HCT116 (cell line): Measurements from ENCODE around the gene PAAF1. TPM values are rescaled to one million over a fixed set of nuclear protein-coding genes. Genes with fewer than 3 reads are reported as not detected.
A peak's percentile ranks its signal among the peaks of the same experiment; 100 is the strongest.

Experiments used
- ATAC-seq: fragments of 200-7000 bp; cut with Tn5 transposase; 2 replicates; pipeline ENCODE4 v1.9.1; 2020; ENCODE audit warnings: mild to moderate bottlenecking, moderate library complexity
- BruUV-seq: library from RNA; stranded (reverse); fragments of 400-500 nt; replicated peaks from 2 replicates; lab custom pipeline; 2021; lab: Mats Ljungman, UMichigan
- CTCF ChIA-PET: fragments of 300-600 bp; sonication (Branson Sonifier 250); formaldehyde crosslinking; loops from one replicate; lab custom pipeline; 2021; ENCODE audit warnings: antibody characterized with exemption; lab: Charles Lee
- POLR2A ChIA-PET: fragments of 300-600, 350-600 bp; sonication (Branson Sonifier 250); formaldehyde crosslinking; loops from one replicate; lab custom pipeline; 2021; ENCODE audit warnings: antibody characterized with exemption; lab: Charles Lee
- RAD21 ChIA-PET, 2 experiments: fragments of 300-600 bp; sonication (Branson Sonifier 250); formaldehyde crosslinking; loops; one replicate each; lab custom pipeline; 2023; ENCODE audit warnings: low total read pairs in 2 of 2; ENCODE audit not compliant: uncharacterized antibody in 2 of 2, unreplicated experiment in 2 of 2, low non-redundant PET in 1 of 2; lab: Charles Lee
- DNase-seq: peaks from one replicate; pipeline ENCODE4 v3.0.0-alpha.2; 2010; ENCODE audit warnings: low read depth, low spot score
- H2AFZ ChIP-seq: fragments of 200-600 bp; shearing (Covaris generic), sonication (generic); 2 replicates; pipeline ENCODE4 v1.6.1; 2017; ENCODE audit warnings: low read depth, mixed run types, mixed read lengths, antibody characterized with exemption, low read length; ENCODE audit not compliant: poor library complexity, severe bottlenecking
- H3K27ac ChIP-seq: 2 replicates; pipeline ENCODE4 v1.5.1; 2012; ENCODE audit warnings: low read depth, low read length
- H3K27me3 ChIP-seq: fragments of 200-600 bp; sonication (generic); 2 replicates; pipeline ENCODE4 v1.6.1; 2016; ENCODE audit warnings: mixed run types, low read length, mixed read lengths; ENCODE audit not compliant: insufficient read depth
- H3K36me3 ChIP-seq, 2 experiments: fragments of 200-500 bp in 1 of 2; fragments of 200-600 bp in 1 of 2; sonication (Bioruptor generic) in 1 of 2; sonication (generic) in 1 of 2; 2 replicates each; pipeline versions ENCODE4 v1.5.1 to v1.6.1; 2014 to 2016; ENCODE audit warnings: low read length in 2 of 2, inconsistent platforms in 1 of 2, mixed read lengths in 1 of 2, mixed run types in 1 of 2; ENCODE audit not compliant: insufficient read depth in 2 of 2, control insufficient read depth in 1 of 2
- H3K4me1 ChIP-seq, 2 experiments: fragments of 200-600 bp in 1 of 2; sonication (generic) in 1 of 2; 2 replicates each; pipeline versions ENCODE4 v1.5.1 to v1.6.1; 2012 to 2017; ENCODE audit warnings: low read length in 2 of 2, inconsistent platforms in 1 of 2, mild to moderate bottlenecking in 1 of 2, mixed read lengths in 1 of 2, mixed run types in 1 of 2, moderate library complexity in 1 of 2; ENCODE audit not compliant: insufficient read depth in 2 of 2, control insufficient read depth in 1 of 2
- H3K4me2 ChIP-seq: fragments of 200-600 bp; sonication (generic); 2 replicates; pipeline ENCODE4 v1.6.1; 2017; ENCODE audit warnings: mixed run types, low read length, mixed read lengths
- H3K4me3 ChIP-seq, 2 experiments: fragments of 200-600 bp in 1 of 2; sonication (generic) in 1 of 2; replicated peaks in 1 of 2; 2 replicates each; pipeline ENCODE4 v1.5.1; 2011 to 2016; ENCODE audit warnings: low read length in 2 of 2, control low read depth in 1 of 2, low read depth in 1 of 2, mild to moderate bottlenecking in 1 of 2, mixed read lengths in 1 of 2, mixed run types in 1 of 2
- H3K79me2 ChIP-seq: fragments of 200-600 bp; sonication (generic); 2 replicates; pipeline ENCODE4 v1.6.1; 2017; ENCODE audit warnings: mild to moderate bottlenecking, mixed run types, low read length, moderate library complexity, mixed read lengths; ENCODE audit not compliant: insufficient read depth
- H3K9ac ChIP-seq: fragments of 200-600 bp; sonication (generic); 2 replicates; pipeline ENCODE4 v1.6.1; 2016; ENCODE audit warnings: low read length, mixed read lengths
- H3K9me2 ChIP-seq: fragments of 200-600 bp; sonication (generic), shearing (Covaris generic); 2 replicates; pipeline ENCODE4 v1.6.1; 2017; ENCODE audit warnings: mixed run types, mild to moderate bottlenecking, moderate library complexity; ENCODE audit not compliant: insufficient read depth
- H3K9me3 ChIP-seq, 2 experiments: fragments of 200-500 bp in 1 of 2; fragments of 200-600 bp in 1 of 2; sonication (Bioruptor generic) in 1 of 2; sonication (generic) in 1 of 2; 2 replicates each; pipeline ENCODE4 v1.6.1; 2014 to 2017; ENCODE audit warnings: low read length in 2 of 2, mixed read lengths in 2 of 2, inconsistent platforms in 1 of 2, low read depth in 1 of 2, mild to moderate bottlenecking in 1 of 2, mixed run types in 1 of 2, moderate library complexity in 1 of 2; ENCODE audit not compliant: control insufficient read depth in 1 of 2, insufficient read depth in 1 of 2
- H4K20me1 ChIP-seq: fragments of 200-600 bp; sonication (generic), shearing (Covaris generic); 2 replicates; pipeline ENCODE4 v1.6.1; 2017; ENCODE audit warnings: mixed run types, mild to moderate bottlenecking, moderate library complexity; ENCODE audit not compliant: insufficient read depth
- EGR1 ChIP-seq: IDR thresholded peaks from 2 replicates; pipeline ENCODE4 v1.6.1; 2012; ENCODE audit warnings: low read depth
- EZH2 ChIP-seq: fragments of 200-600 bp; sonication (generic); IDR thresholded peaks from 2 replicates; pipeline ENCODE4 v1.6.1; 2017; ENCODE audit warnings: antibody characterized with exemption, mixed run types
- EZH2phosphoT487 ChIP-seq: fragments of 200-600 bp; IDR thresholded peaks from 2 replicates; pipeline ENCODE4 v1.6.1; 2018; ENCODE audit warnings: antibody characterized with exemption, borderline replicate concordance
- FOSL1 ChIP-seq: IDR thresholded peaks from 2 replicates; pipeline ENCODE4 v1.6.1; 2012; ENCODE audit warnings: low read depth
- JUND ChIP-seq: IDR thresholded peaks from 2 replicates; pipeline ENCODE4 v1.6.1; 2012
- MAX ChIP-seq: IDR thresholded peaks from 2 replicates; pipeline ENCODE4 v1.6.1; 2012
- POLR2AphosphoS5 ChIP-seq: IDR thresholded peaks from 2 replicates; pipeline ENCODE4 v1.6.1; 2011; ENCODE audit warnings: mild to moderate bottlenecking, low read depth, low read length, moderate library complexity
- SRF ChIP-seq: IDR thresholded peaks from 2 replicates; pipeline ENCODE4 v1.6.1; 2012; ENCODE audit warnings: low read depth
- ZBTB33 ChIP-seq: IDR thresholded peaks from 2 replicates; pipeline ENCODE4 v1.6.1; 2011; ENCODE audit warnings: mild to moderate bottlenecking, low read length, moderate library complexity; ENCODE audit not compliant: insufficient replicate concordance; ENCODE audit errors: extremely low read depth
- intact Hi-C: fragments of 100-400 bp; cut with micrococcal nuclease; formaldehyde crosslinking; loops from 2 replicates; pipeline ENCODE4 v1.10.0; 2022
- total RNA-seq: library from RNA; stranded (reverse); gene quantifications from one replicate; pipeline ENCODE4 v1.2.1, GENCODE V29; 2021; ENCODE audit not compliant: unreplicated experiment

The PAAF1 gene
- total RNA-seq, 1 experiment from 2014 or later: 15.5 TPM

- CTCF ChIA-PET: no interaction called here
- no peak for TF ChIP-seq JUND
- no peak for TF ChIP-seq EZH2
- no peak for TF ChIP-seq POLR2AphosphoS5
- TF ChIP-seq ZBTB33: no peak
- TF ChIP-seq FOSL1: no peak
- no peak for TF ChIP-seq MAX
- POLR2A ChIA-PET: no interaction called here
- BruUV-seq: TSS peak; percentile 69
- Histone ChIP-seq H3K9ac (peak overlapping the region; percentile 85), H3K36me3 (peaks cover 19 to 35% of the 10 kb centered on the region in 2 experiments), H3K27ac (peak overlapping the region; percentile 98), H3K4me1 (peaks cover 12 to 30% of the 10 kb centered on the region in 2 experiments), H3K4me3 (peak overlapping the region; percentile 68 to 95), H3K9me3 (no peaks in the 10 kb centered on the region), H3K79me2 (peaks cover 45% of the 10 kb centered on the region), H3K27me3 (no peaks in the 10 kb centered on the region), H3K9me2 (no peaks in the 10 kb centered on the region), H3K4me2 (peak overlapping the region; percentile 87), H4K20me1 (no peaks in the 10 kb centered on the region), H2AFZ (no peak overlapping the region)
- DNase-seq: no peak
- intact Hi-C loops: no loop called here
- ATAC-seq: no peak
- RAD21 ChIA-PET: no interaction called here
These were observed 959 bp upstream of the PAAF1 start for GRCh38 chr11:73875840-73876239.

- no peaks in the 10 kb centered on the region for H3K27me3 ChIP-seq
- POLR2A ChIA-PET: no interaction called here
These were observed 2.0 kb downstream of the PAAF1 start for GRCh38 chr11:73878771-73879170.

More at GRCh38 chr11:73878771-73879170, 2.0 kb downstream of the PAAF1 start:
- Histone ChIP-seq H3K9me3 (no peaks in the 10 kb centered on the region), H3K79me2 (peaks cover 34% of the 10 kb centered on the region)
- intact Hi-C loops: no loop called here
- RAD21 ChIA-PET: no interaction called here
- CTCF ChIA-PET: no interaction called here
- no peak for ATAC-seq
- BruUV-seq: no TSS peak
- no peak for TF ChIP-seq JUND
- no peak for TF ChIP-seq ZBTB33
- TF ChIP-seq EZH2phosphoT487: no peak
- no peak for TF ChIP-seq MAX
- TF ChIP-seq EGR1: no peak
- no peak for TF ChIP-seq SRF
- TF ChIP-seq, all 23 proteins: peak for 0
- Histone ChIP-seq H3K4me3 (no peak overlapping the region), H3K9ac (no peak overlapping the region), H3K27ac (no peak overlapping the region), H2AFZ (no peak overlapping the region), H3K4me1 (peaks cover 16 to 35% of the 10 kb centered on the region in 2 experiments), H3K4me2 (no peak overlapping the region), H3K9me2 (no peaks in the 10 kb centered on the region), H3K36me3 (peaks cover 6 to 19% of the 10 kb centered on the region in 2 experiments; a peak in 3 of 4 replicates), H4K20me1 (no peaks in the 10 kb centered on the region)
- DNase-seq: no peak
